Measurements from ENCODE around the gene PHTF2.

Gene PHTF2

GRCh38 chr7:77800158-77800557 is 1.6 kb downstream of the PHTF2 start:
- H3K36me3 ChIP-seq: no peaks in the 10 kb centered on the region
- no peaks in the 10 kb centered on the region for H3K9me3 ChIP-seq
- no peaks in the 10 kb centered on the region for H3K27me3 ChIP-seq
- no peak for TF ChIP-seq CTCF (IDR thresholded peaks at IDR 0.05)
- peaks cover 24 to 29% of the 10 kb centered on the region in 2 experiments for H3K4me1 ChIP-seq (ENCODE audit: control insufficient read depth in 1 of 2, insufficient read depth in 1 of 2, low read depth in 1 of 2, low read length in 1 of 2)
- H3K4me3 ChIP-seq (ENCODE audit: low read depth in 1 of 2, low read length in 1 of 2): no peak overlapping the region
- H3K27ac ChIP-seq: no peak overlapping the region

DNA sequence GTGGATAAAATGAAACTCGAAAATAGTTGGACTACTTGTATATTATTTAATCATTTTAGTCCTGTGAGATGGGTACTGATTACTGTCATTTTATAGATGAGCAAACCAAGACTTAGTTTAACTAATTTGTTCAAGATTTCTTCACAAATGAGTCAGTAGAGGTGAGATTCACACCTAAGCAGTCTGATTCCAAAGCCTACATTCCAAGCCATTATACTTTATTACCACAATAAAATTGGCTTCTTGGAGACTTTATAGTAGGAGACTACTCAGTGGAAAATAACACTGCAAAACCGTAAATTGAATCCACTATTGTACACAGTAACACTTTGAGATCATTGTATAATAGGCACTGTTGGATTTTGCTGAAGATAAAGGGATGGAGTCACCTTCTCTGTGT is 2.2 kb downstream of the PHTF2 start:
- Histone ChIP-seq H3K27me3 (no peaks in the 10 kb centered on the region), H3K4me3 (ENCODE audit: low read depth in 1 of 2, low read length in 1 of 2) (no peak overlapping the region), H3K4me1 (ENCODE audit: control insufficient read depth in 1 of 2, insufficient read depth in 1 of 2, low read depth in 1 of 2, low read length in 1 of 2) (peaks cover 23 to 29% of the 10 kb centered on the region in 2 experiments), H3K27ac (no peak overlapping the region), H3K36me3 (no peaks in the 10 kb centered on the region), H3K9me3 (peaks cover 3% of the 10 kb centered on the region)
- no peak for TF ChIP-seq CTCF (IDR thresholded peaks at IDR 0.05)

DNA sequence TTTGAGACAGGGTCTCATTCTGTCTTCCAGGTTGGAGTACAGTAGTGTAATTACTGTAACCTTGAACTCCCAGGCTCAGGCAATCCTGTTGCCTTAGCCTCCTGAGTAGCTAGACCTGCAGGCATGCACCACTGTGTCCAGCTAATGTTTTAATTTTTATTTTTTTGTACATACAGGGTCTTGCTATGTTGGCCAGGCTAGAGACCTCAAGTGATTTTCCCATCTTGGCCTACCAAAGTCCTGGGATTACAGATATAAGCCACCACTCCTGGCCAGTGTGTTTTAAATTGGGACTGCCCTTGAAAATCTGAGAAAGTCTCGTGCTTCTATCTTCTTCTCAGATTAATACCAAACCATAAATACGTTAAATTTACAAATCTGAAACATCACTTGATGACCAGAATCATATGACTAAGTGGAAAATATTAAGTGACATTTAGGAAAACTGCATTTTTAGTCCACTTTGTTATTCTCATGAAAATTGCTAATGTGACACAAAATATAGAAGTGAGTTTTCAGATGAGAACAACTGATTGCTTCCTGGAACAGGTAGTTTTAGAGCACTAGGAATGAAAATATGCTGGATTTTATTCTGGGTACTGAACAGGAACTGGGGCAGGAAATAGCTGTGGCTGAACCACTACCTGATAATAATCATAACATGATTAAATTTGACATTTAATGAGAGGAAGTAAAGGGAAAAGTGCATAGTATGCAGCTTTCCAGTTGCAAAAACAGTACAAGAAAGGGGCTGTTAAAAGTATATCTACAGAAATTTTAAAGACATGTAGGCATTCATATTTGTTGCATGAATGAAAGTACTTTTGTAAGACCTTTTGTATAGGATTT is 4.2 kb downstream of the PHTF2 start:
- Histone ChIP-seq H3K4me1 (ENCODE audit: control insufficient read depth in 1 of 2, insufficient read depth in 1 of 2, low read depth in 1 of 2, low read length in 1 of 2) (peaks cover 5 to 13% of the 10 kb centered on the region in 2 experiments), H3K4me3 (ENCODE audit: low read depth in 1 of 2, low read length in 1 of 2) (no peak overlapping the region), H3K27ac (no peak overlapping the region), H3K27me3 (no peaks in the 10 kb centered on the region), H3K36me3 (no peaks in the 10 kb centered on the region), H3K9me3 (peaks cover 9% of the 10 kb centered on the region)
- no peak for TF ChIP-seq CTCF (IDR thresholded peaks at IDR 0.05)

- no peaks in the 10 kb centered on the region for H3K27me3 ChIP-seq
- H3K27ac ChIP-seq: no peak overlapping the region
- peaks cover 9% of the 10 kb centered on the region for H3K9me3 ChIP-seq
- no peak for TF ChIP-seq CTCF (IDR thresholded peaks at IDR 0.05)
- no peak overlapping the region for H3K4me3 ChIP-seq (ENCODE audit: low read depth in 1 of 2, low read length in 1 of 2)
- no peaks in the 10 kb centered on the region for H3K36me3 ChIP-seq
- H3K4me1 ChIP-seq (ENCODE audit: control insufficient read depth in 1 of 2, insufficient read depth in 1 of 2, low read depth in 1 of 2, low read length in 1 of 2): no peaks in the 10 kb centered on the region
Measured at GRCh38 chr7:77806425-77806824, 7.9 kb downstream of the PHTF2 start.

- H3K27ac ChIP-seq: no peak overlapping the region
- no peak for TF ChIP-seq CTCF (IDR thresholded peaks at IDR 0.05)
- H3K4me1 ChIP-seq (ENCODE audit: control insufficient read depth in 1 of 2, insufficient read depth in 1 of 2, low read depth in 1 of 2, low read length in 1 of 2): no peaks in the 10 kb centered on the region
- no peaks in the 10 kb centered on the region for H3K27me3 ChIP-seq
- no peak overlapping the region for H3K4me3 ChIP-seq (ENCODE audit: low read depth in 1 of 2, low read length in 1 of 2)
- H3K36me3 ChIP-seq: no peaks in the 10 kb centered on the region
- peaks cover 9% of the 10 kb centered on the region for H3K9me3 ChIP-seq
Measured at GRCh38 chr7:77808517-77808916, 9.9 kb downstream of the PHTF2 start.
